Smooth muscle cell (in vitro differentiated cells): Measurements from ENCODE around the gene HHAT. TPM values are rescaled to one million over a fixed set of nuclear protein-coding genes. Genes with fewer than 3 reads are reported as not detected.
A peak's percentile ranks its signal among the peaks of the same experiment; 100 is the strongest.

Source experiments
- DNase-seq: peaks from one replicate; lab custom pipeline; 2025; ENCODE audit not compliant: unreplicated experiment; lab: John Stamatoyannopoulos, UW
- H2AFZ ChIP-seq: fragments of 200-600 bp; sonication (generic); 2 replicates; pipeline ENCODE4 v1.6.0; 2016; ENCODE audit warnings: antibody characterized with exemption, low read depth, mild to moderate bottlenecking
- H3F3A ChIP-seq: fragments of 200-600 bp; sonication (generic); 2 replicates; pipeline ENCODE4 v1.6.0; 2017; ENCODE audit warnings: antibody characterized with exemption, low read depth
- H3K27ac ChIP-seq: fragments of 200-600 bp; sonication (generic); 2 replicates; pipeline ENCODE4 v1.5.1; 2016; ENCODE audit warnings: low read depth, mild to moderate bottlenecking
- H3K27me3 ChIP-seq: fragments of 200-600 bp; sonication (generic); 2 replicates; pipeline ENCODE4 v1.6.1; 2016; ENCODE audit warnings: low read depth, mild to moderate bottlenecking
- H3K36me3 ChIP-seq: fragments of 200-600 bp; sonication (generic); 2 replicates; pipeline ENCODE4 v1.5.1; 2016; ENCODE audit warnings: low read depth
- H3K4me1 ChIP-seq: fragments of 200-600 bp; sonication (generic); 2 replicates; pipeline ENCODE4 v1.5.1; 2016; ENCODE audit warnings: low read depth
- H3K4me2 ChIP-seq: fragments of 200-600 bp; sonication (generic); 2 replicates; pipeline ENCODE4 v1.6.0; 2016; ENCODE audit warnings: mild to moderate bottlenecking
- H3K4me3 ChIP-seq: fragments of 200-600 bp; sonication (generic); 2 replicates; pipeline ENCODE4 v1.5.1; 2016; ENCODE audit warnings: mild to moderate bottlenecking
- H3K79me2 ChIP-seq: fragments of 200-600 bp; sonication (generic); 2 replicates; pipeline ENCODE4 v1.6.0; 2016; ENCODE audit warnings: low read depth, mild to moderate bottlenecking
- H3K9ac ChIP-seq: fragments of 200-600 bp; sonication (generic); 2 replicates; pipeline ENCODE4 v1.6.0; 2016; ENCODE audit warnings: low read depth
- H3K9me3 ChIP-seq: fragments of 200-600 bp; sonication (generic); replicated peaks from 2 replicates; pipeline ENCODE4 v1.5.1; 2016; ENCODE audit warnings: low read depth
- H4K20me1 ChIP-seq: fragments of 200-600 bp; sonication (generic); 2 replicates; pipeline ENCODE4 v1.6.0; 2016; ENCODE audit warnings: low read depth
- CTCF ChIP-seq: fragments of 200-600 bp; sonication (generic); IDR thresholded peaks from 2 replicates; pipeline ENCODE4 v1.5.1; 2017; ENCODE audit warnings: borderline replicate concordance, mild to moderate bottlenecking, antibody characterized with exemption; ENCODE audit not compliant: insufficient read depth, poor library complexity, severe bottlenecking
- WGBS: methylation state at CpG from one replicate; pipeline ENCODE4 v1.1.7; 2016; ENCODE audit warnings: low lambda C conversion rate; 5-methylcytosine and 5-hydroxymethylcytosine counted together
- polyA plus RNA-seq: library from polyadenylated mRNA; unstranded; fragments of >200 nt; fragmentation: Nextera tagmentation; extraction: Ambion mirVana; gene quantifications from 2 replicates; pipeline ENCODE4 v1.2.1, GENCODE V29; 2016
- total RNA-seq: library from RNA; depleted of rRNA; stranded (reverse); fragments of >200 nt; gene quantifications from 2 replicates; pipeline ENCODE4 v1.2.3, GENCODE V29; 2014

The HHAT gene
- total and polyA plus RNA-seq, 2 experiments from 2014 or later: 4.6 to 9.8 TPM

GRCh38 chr1:210662291-210663050, 333.8 kb downstream of the HHAT start:
- DNase-seq: no peak
- Histone ChIP-seq H3K4me3 (no peak overlapping the region), H3K4me1 (no peaks in the 10 kb centered on the region), H2AFZ (no peak overlapping the region), H4K20me1 (no peaks in the 10 kb centered on the region), H3K27ac (no peak overlapping the region), H3K4me2 (no peak overlapping the region), H3K9ac (no peak overlapping the region), H3K9me3 (no peaks in the 10 kb centered on the region), H3F3A (no peaks in the 10 kb centered on the region), H3K79me2 (no peaks in the 10 kb centered on the region), H3K27me3 (peaks cover 64% of the 10 kb centered on the region), H3K36me3 (no peaks in the 10 kb centered on the region)
- whole genome bisulfite sequencing: 87% methylated on average over 4 of the region's 4 CpGs
- TF ChIP-seq CTCF: no peak

- WGBS: 46% methylated on average over 7 of the region's 7 CpGs
- TF ChIP-seq CTCF: no peak
- H3K36me3 ChIP-seq: no peaks in the 10 kb centered on the region
- H3K79me2 ChIP-seq: no peaks in the 10 kb centered on the region
- no peak overlapping the region for H3K9ac ChIP-seq
- H2AFZ ChIP-seq: no peak overlapping the region
- peaks cover 68% of the 10 kb centered on the region for H3K27me3 ChIP-seq
- H3K27ac ChIP-seq: no peak overlapping the region
- no peaks in the 10 kb centered on the region for H3F3A ChIP-seq
- H3K9me3 ChIP-seq: no peaks in the 10 kb centered on the region
- H3K4me2 ChIP-seq: peak overlapping the region; percentile 19
- H3K4me1 ChIP-seq: no peaks in the 10 kb centered on the region
- no peak overlapping the region for H3K4me3 ChIP-seq
- DNase-seq: no peak
- no peaks in the 10 kb centered on the region for H4K20me1 ChIP-seq
Observed at GRCh38 chr1:210663730-210664573, 335.2 kb downstream of the HHAT start.

- Histone ChIP-seq H3K9me3 (no peaks in the 10 kb centered on the region), H3K4me1 (no peaks in the 10 kb centered on the region), H3K27me3 (peaks cover 48% of the 10 kb centered on the region), H3K36me3 (no peaks in the 10 kb centered on the region), H3K79me2 (no peaks in the 10 kb centered on the region), H2AFZ (no peak overlapping the region), H3K9ac (no peak overlapping the region), H4K20me1 (no peaks in the 10 kb centered on the region), H3F3A (no peaks in the 10 kb centered on the region), H3K27ac (no peak overlapping the region), H3K4me2 (no peak overlapping the region), H3K4me3 (no peak overlapping the region)
- no peak for DNase-seq
- no peak for TF ChIP-seq CTCF
Observed at GRCh38 chr1:210669951-210670350, 341.2 kb downstream of the HHAT start.
